Mononuclear cell (primary cell): ENCODE measurements around the gene CHCHD3. TPM values are rescaled to one million over a fixed set of nuclear protein-coding genes. Genes with fewer than 3 reads are reported as not detected.
"Not testable (repeated sequence)": the region's sequence is repeated elsewhere in the genome, so short reads cannot be mapped to it uniquely, and the experiment has no call there.

Source experiments
- H3K27me3 ChIP-seq: 2 replicates; pipeline ENCODE4 v1.6.0; 2011; ENCODE audit warnings: low read length, control low read depth; ENCODE audit not compliant: insufficient read depth
- H3K4me1 ChIP-seq: 2 replicates; pipeline ENCODE4 v1.5.1; 2011; ENCODE audit warnings: mild to moderate bottlenecking, low read length, control low read depth; ENCODE audit not compliant: insufficient read depth
- H3K4me3 ChIP-seq: 2 replicates; pipeline ENCODE4 v1.5.1; 2011; ENCODE audit warnings: mild to moderate bottlenecking, low read length, moderate library complexity
- H3K9me3 ChIP-seq: 2 replicates; pipeline ENCODE4 v1.5.1; 2011; ENCODE audit warnings: low read depth, mild to moderate bottlenecking, control low read depth, low read length
- total RNA-seq: library from RNA; depleted of rRNA; stranded (reverse); fragments of >200 nt; gene quantifications from one replicate; pipeline ENCODE4 v1.2.3, GENCODE V29; 2012

CHCHD3 gene
- total RNA-seq, 1 donor, result 31.1 TPM

- Histone ChIP-seq H3K4me1 (no peaks in the 10 kb centered on the region), H3K27me3 (no peaks in the 10 kb centered on the region), H3K4me3 (no peak overlapping the region), H3K9me3 (no peaks in the 10 kb centered on the region)
Measured at GRCh38 chr7:133040178-133040577, 41.7 kb downstream of the CHCHD3 start.

GRCh38 chr7:133039614-133040013 is 42.3 kb downstream of the CHCHD3 start:
- H3K4me1 ChIP-seq, result no peaks in the 10 kb centered on the region
- H3K4me3 ChIP-seq, result no peak overlapping the region
- H3K9me3 ChIP-seq, result no peaks in the 10 kb centered on the region
- no peaks in the 10 kb centered on the region for H3K27me3 ChIP-seq

GRCh38 chr7:133036289-133036688 is 45.6 kb downstream of the CHCHD3 start:
- no peak overlapping the region for H3K4me3 ChIP-seq
- no peaks in the 10 kb centered on the region for H3K9me3 ChIP-seq
- no peaks in the 10 kb centered on the region for H3K4me1 ChIP-seq
- H3K27me3 ChIP-seq, result no peaks in the 10 kb centered on the region

- H3K4me1 ChIP-seq, H3K27me3 ChIP-seq, H3K4me3 ChIP-seq, H3K9me3 ChIP-seq: not testable (repeated sequence)
Measured at GRCh38 chr7:133035240-133035639, 46.6 kb downstream of the CHCHD3 start.

GRCh38 chr7:133030346-133030745 is 51.5 kb downstream of the CHCHD3 start:
- Histone ChIP-seq H3K4me3 (no peak overlapping the region), H3K9me3 (peaks cover 6% of the 10 kb centered on the region), H3K4me1 (peaks cover 5% of the 10 kb centered on the region), H3K27me3 (no peaks in the 10 kb centered on the region)

- no peaks in the 10 kb centered on the region for H3K27me3 ChIP-seq
- H3K4me1 ChIP-seq, result peaks cover 5% of the 10 kb centered on the region
- no peak overlapping the region for H3K4me3 ChIP-seq
- H3K9me3 ChIP-seq, result peaks cover 6% of the 10 kb centered on the region
Measured at GRCh38 chr7:133029463-133029862, 52.4 kb downstream of the CHCHD3 start.

- Histone ChIP-seq H3K27me3 (no peaks in the 10 kb centered on the region), H3K4me1 (peaks cover 5% of the 10 kb centered on the region), H3K4me3 (no peak overlapping the region), H3K9me3 (peaks cover 6% of the 10 kb centered on the region)
Measured at GRCh38 chr7:133027397-133027796, 54.5 kb downstream of the CHCHD3 start.

GRCh38 chr7:133026210-133026859 is 55.6 kb downstream of the CHCHD3 start:
- Histone ChIP-seq H3K4me1 (peaks cover 5% of the 10 kb centered on the region), H3K4me3 (no peak overlapping the region), H3K27me3 (no peaks in the 10 kb centered on the region), H3K9me3 (peaks cover 6% of the 10 kb centered on the region)

GRCh38 chr7:133025056-133025455 is 56.8 kb downstream of the CHCHD3 start:
- Histone ChIP-seq H3K4me1 (peaks cover 5% of the 10 kb centered on the region), H3K4me3 (no peak overlapping the region), H3K9me3 (peaks cover 6% of the 10 kb centered on the region), H3K27me3 (no peaks in the 10 kb centered on the region)

- Histone ChIP-seq H3K9me3 (peaks cover 6% of the 10 kb centered on the region), H3K4me1 (peaks cover 3% of the 10 kb centered on the region), H3K27me3 (no peaks in the 10 kb centered on the region), H3K4me3 (no peak overlapping the region)
Measured at GRCh38 chr7:133024596-133024995, 57.3 kb downstream of the CHCHD3 start.

- Histone ChIP-seq H3K9me3 (peaks cover 6% of the 10 kb centered on the region), H3K4me1 (no peaks in the 10 kb centered on the region), H3K27me3 (no peaks in the 10 kb centered on the region), H3K4me3 (no peak overlapping the region)
Measured at GRCh38 chr7:133023370-133024071, 58.4 kb downstream of the CHCHD3 start.

GRCh38 chr7:133022661-133023060 is 59.2 kb downstream of the CHCHD3 start:
- Histone ChIP-seq H3K9me3 (peaks cover 6% of the 10 kb centered on the region), H3K4me3 (no peak overlapping the region), H3K4me1 (no peaks in the 10 kb centered on the region), H3K27me3 (no peaks in the 10 kb centered on the region)

- peaks cover 3% of the 10 kb centered on the region for H3K9me3 ChIP-seq
- H3K27me3 ChIP-seq, result no peaks in the 10 kb centered on the region
- no peaks in the 10 kb centered on the region for H3K4me1 ChIP-seq
- no peak overlapping the region for H3K4me3 ChIP-seq
Measured at GRCh38 chr7:133021196-133021595, 60.7 kb downstream of the CHCHD3 start.

- Histone ChIP-seq H3K4me1 (no peaks in the 10 kb centered on the region), H3K27me3 (no peaks in the 10 kb centered on the region), H3K4me3 (no peak overlapping the region), H3K9me3 (no peaks in the 10 kb centered on the region)
Measured at GRCh38 chr7:133020496-133020895, 61.4 kb downstream of the CHCHD3 start.

GRCh38 chr7:133019590-133019989 is 62.3 kb downstream of the CHCHD3 start:
- Histone ChIP-seq H3K4me1 (no peaks in the 10 kb centered on the region), H3K4me3 (no peak overlapping the region)

GRCh38 chr7:133016604-133017003 is 65.3 kb downstream of the CHCHD3 start:
- Histone ChIP-seq H3K27me3 (no peaks in the 10 kb centered on the region), H3K4me3 (no peak overlapping the region), H3K9me3 (no peaks in the 10 kb centered on the region), H3K4me1 (no peaks in the 10 kb centered on the region)

More at GRCh38 chr7:133019590-133019989, 62.3 kb downstream of the CHCHD3 start:
- Histone ChIP-seq H3K27me3 (no peaks in the 10 kb centered on the region), H3K9me3 (no peaks in the 10 kb centered on the region)
